ENCODE data around the gene URI1.
"Not testable (repeated sequence)": the region's sequence is repeated elsewhere in the genome, so short reads cannot be mapped to it uniquely, and the experiment has no call there.

The URI1 gene

GRCh38 chr19:30026933-30027332, 84.9 kb downstream of the URI1 start:
- DNase-seq = no peak

- no peak for DNase-seq
These were observed 86.3 kb downstream of the URI1 start for GRCh38 chr19:30028118-30028991.

- DNase-seq = no peak
These were observed 86.9 kb downstream of the URI1 start for GRCh38 chr19:30028992-30029343.

GRCh38 chr19:30029721-30030510, 87.9 kb downstream of the URI1 start:
- no peak for DNase-seq

GRCh38 chr19:30034321-30034720, 92.3 kb downstream of the URI1 start:
- DNase-seq = no peak

- no peak for DNase-seq
These were observed 94.4 kb downstream of the URI1 start for GRCh38 chr19:30036154-30037129.

DNA sequence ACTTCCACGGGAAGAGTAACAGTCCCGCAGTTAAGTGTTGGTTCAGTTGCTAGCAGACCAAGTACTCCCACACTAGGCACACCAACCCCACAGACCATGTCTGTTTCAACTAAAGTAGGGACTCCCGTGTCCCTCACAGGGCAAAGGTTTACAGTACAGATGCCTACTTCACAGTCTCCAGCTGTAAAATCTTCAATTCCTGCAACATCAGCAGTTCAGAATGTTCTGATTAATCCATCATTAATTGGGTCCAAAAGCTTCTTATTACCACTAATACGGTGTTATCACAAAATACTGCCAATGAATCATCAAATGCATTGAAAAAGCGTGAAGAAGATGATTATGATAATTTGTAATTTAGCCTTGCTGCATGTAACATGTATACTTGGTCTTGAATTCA, 95.8 kb downstream of the URI1 start:
- no peak for DNase-seq

- DNase-seq = not testable (repeated sequence)
These were observed 99.9 kb downstream of the URI1 start for GRCh38 chr19:30041931-30042330.

DNA sequence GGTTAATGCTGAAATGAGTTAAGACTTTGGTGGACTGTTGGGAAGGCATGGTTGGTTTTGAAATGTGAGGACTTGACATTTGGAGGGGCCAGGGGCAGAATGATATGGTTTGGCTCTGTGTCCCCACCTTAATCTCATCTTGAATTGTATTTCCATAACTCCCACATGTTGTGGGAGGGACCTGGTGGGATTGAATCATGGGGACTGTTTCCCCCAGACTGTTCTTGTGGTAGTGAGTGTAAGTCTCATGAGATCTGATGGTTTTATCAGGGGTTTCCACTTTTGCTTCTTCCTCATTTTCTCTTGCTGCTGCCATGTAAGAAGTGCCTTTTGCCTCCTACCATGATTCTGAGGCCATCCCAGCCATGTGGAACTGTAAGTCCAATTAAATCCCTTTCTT, 101.0 kb downstream of the URI1 start:
- DNase-seq = not testable (repeated sequence)

DNA sequence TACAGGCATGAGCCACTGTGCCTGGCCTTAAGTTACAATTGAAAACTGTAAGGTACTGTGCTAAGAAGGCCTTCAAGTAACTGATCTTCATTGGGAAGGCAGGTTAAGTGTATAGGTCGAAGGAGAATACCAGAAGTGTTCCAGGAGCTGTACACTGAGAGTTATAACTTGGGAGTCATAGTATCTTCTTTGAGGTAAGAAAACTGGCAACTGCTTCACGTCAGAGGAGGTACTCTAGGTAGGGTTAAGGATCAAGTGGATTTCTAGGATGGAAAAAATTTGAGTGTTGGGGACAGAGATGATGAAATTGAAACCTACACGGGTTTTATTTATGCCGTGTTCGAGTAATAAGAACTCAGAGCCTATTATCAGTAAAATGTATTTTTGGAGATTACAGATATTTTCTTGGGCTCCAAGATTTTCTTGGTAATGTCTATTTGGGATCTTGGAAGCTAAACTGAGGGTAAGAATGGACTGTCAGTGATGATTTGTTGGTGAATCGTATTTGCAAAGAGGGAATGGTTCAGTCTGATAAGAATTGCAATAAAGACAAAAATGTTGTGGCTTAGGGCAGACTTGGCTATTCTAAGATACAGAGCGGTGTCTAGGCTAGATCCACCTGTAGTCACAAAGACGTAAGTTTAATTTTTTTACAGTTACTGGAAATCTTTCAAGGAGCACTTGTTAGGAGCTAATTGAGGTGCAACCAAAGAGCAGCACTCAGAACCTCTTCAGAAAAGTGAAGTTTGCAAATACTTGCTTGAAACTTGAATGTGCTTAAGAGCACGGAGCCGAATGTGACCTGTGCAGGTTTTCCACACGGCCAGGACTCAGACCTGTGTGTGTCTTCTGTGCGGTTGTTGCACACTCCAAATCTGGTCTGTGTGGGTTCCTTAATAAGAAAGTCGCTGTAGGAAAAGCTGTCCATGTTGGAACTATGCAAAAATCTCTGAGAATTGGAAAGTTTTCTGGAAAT, 102.5 kb downstream of the URI1 start:
- DNase-seq = no peak

DNA sequence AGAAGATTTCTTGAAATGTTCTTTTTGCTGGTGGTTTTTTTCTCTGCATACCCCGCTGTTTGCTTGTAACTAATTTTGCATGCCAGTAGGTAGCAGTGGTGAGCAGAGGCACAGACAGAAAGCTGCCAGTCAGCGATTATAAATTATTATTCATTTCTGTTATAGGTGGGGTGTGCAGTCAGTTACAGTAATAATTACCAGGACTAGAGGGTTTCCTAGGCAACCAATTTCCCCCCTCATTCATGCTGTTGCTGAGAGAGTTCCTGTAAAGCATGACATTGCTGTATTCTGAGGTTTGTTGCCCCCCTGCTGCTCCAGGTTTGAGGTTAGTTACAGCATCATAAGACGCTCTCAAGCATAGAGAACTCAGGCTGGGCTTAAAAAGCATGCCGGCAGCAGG, 104.5 kb downstream of the URI1 start:
- no peak for DNase-seq

DNA sequence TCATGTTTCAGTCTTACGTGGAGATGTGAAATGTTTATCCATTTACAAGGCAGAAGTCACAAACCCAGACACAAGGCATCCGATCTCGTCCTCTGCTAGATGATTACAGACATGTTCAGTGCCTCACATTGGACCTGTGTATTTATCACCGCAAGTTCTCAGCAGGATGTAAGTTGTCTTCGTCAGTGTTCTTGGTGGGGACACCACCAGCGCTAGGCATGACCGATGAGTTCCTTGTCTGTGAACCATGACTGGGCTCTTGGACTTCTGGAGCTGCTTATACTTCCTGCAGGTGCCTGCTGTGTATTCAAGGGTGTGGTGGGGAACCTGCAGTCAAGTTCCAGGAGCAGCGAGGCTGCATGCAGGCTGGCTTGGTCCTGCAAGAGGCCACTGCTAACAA, 105.4 kb downstream of the URI1 start:
- DNase-seq = no peak

DNA sequence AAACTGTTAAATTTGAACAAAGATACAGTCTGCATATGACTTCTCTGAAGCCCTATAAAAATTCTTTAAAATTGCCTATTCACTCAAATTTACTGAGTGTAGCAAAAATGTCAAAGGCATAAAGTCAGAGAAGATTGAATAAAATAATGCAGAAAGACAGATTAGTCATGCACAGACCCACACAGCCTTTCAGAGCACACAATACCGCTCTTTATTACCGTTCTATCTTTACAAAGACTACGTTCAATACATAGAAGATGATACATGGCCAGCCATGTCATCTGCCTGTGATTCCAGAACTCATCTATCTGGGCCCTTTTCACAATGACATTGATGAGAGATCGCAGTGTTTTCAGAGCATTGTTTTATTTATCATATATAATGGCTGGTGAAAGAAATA, 107.2 kb downstream of the URI1 start:
- no peak for DNase-seq

GRCh38 chr19:30049846-30050667, 108.0 kb downstream of the URI1 start:
- DNase-seq = no peak

- no peak for DNase-seq
These were observed 110.4 kb downstream of the URI1 start for GRCh38 chr19:30052122-30053075.

GRCh38 chr19:30053558-30053957, 111.5 kb downstream of the URI1 start:
- DNase-seq = no peak

DNA sequence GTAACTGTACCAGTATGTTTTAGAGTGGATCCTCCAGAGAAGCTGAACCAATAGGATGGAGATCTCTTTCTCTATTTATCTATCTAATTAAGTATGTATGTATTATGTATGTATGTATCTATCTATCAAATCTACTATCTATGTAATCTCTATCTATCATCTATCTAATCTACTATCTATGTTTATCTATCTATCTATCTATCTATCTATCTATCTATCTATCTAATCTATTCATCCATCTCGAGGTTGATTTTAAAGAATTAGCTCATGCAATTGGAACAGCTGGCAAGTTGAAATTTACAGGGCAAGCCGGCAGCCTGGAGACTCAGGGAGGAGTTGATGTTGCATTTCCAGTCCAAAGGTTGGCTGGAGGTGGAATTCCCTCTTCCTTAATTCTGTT, 112.2 kb downstream of the URI1 start:
- DNase-seq = no peak

DNA sequence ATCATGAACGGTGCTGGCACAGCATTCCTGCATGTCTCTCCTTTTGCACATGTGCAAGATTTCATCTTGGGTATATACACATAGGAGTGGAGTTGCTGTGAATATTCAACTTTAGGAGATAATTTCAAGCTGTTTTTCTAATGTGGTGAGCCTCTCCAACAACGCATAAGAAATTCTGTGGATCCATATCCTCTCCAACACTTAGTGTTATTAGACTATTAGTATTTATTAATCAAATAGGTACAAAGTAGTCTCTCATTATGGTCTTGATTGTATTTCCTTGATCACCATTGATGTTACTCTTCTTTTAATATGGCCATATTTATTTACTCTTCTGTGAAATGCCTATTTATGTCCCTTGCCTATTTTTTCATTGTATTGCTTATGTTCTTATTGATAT, 114.5 kb downstream of the URI1 start:
- no peak for DNase-seq

GRCh38 chr19:30059741-30060457, 117.9 kb downstream of the URI1 start:
- DNase-seq = no peak

Measured in stimulated activated CD4-positive, alpha-beta T cell treated with anti-CD3 and anti-CD28 coated beads, Interleukin-12 subunit alpha, Interleukin-12 subunit beta, amount 100 ng/mL, for 4 hours (primary cell).